WTC11 (cell line): ENCODE data around the gene CRY2.

ENCODE experiments used
- AFF4 ChIP-seq: sonication (generic); formaldehyde crosslinking; IDR thresholded peaks from 2 replicates; pipeline ENCODE4 v1.8.1; 2023; ENCODE audit warnings: mild to moderate bottlenecking, missing genetic modification reagents, borderline replicate concordance
- ATF3 ChIP-seq: sonication (generic); formaldehyde crosslinking; conservative IDR thresholded peaks from 2 replicates; pipeline ENCODE4 v1.8.1; 2022; ENCODE audit warnings: mild to moderate bottlenecking, missing genetic modification reagents
- ATF6 ChIP-seq: sonication (generic); formaldehyde crosslinking; IDR thresholded peaks from 2 replicates; pipeline ENCODE4 v1.8.1; 2023; ENCODE audit warnings: mild to moderate bottlenecking, missing genetic modification reagents
- CTCF ChIP-seq: fragments of 200-600 bp; IDR thresholded peaks from 2 replicates; pipeline ENCODE4 v1.8.0; 2022; ENCODE audit warnings: antibody characterized with exemption
- HMGA2 ChIP-seq: fragments of 250-450 bp; sonication (Bioruptor Pico); IDR thresholded peaks from 2 replicates; pipeline ENCODE4 v1.4.0; 2021; ENCODE audit warnings: mild to moderate bottlenecking, moderate library complexity
- JUN ChIP-seq: sonication (generic); formaldehyde crosslinking; IDR thresholded peaks from 2 replicates; pipeline ENCODE4 v1.8.0; 2023; ENCODE audit warnings: mild to moderate bottlenecking, missing genetic modification reagents
- SP1 ChIP-seq: sonication (generic); formaldehyde crosslinking; conservative IDR thresholded peaks from 2 replicates; pipeline ENCODE4 v1.8.1; 2022; ENCODE audit warnings: missing genetic modification reagents
- USF2 ChIP-seq: sonication (generic); formaldehyde crosslinking; IDR thresholded peaks from 2 replicates; pipeline ENCODE4 v1.8.1; 2023; ENCODE audit warnings: mild to moderate bottlenecking, missing genetic modification reagents, moderate library complexity
- ZBTB43 ChIP-seq: sonication (generic); formaldehyde crosslinking; IDR thresholded peaks from 2 replicates; pipeline ENCODE4 v1.8.1; 2023; ENCODE audit warnings: mild to moderate bottlenecking, missing genetic modification reagents
- ZNF263 ChIP-seq: sonication (generic); formaldehyde crosslinking; IDR thresholded peaks from 2 replicates; pipeline ENCODE4 v1.8.1; 2022; ENCODE audit warnings: low read depth, mild to moderate bottlenecking, moderate library complexity, missing genetic modification reagents

- TF ChIP-seq CTCF (no peak), USF2 (no peak), JUN (CRISPR knock-in tag) (no peak), HMGA2 (CRISPR knock-in tag) (no peak), ZNF263 (CRISPR knock-in tag) (peak; percentile 77; the same call in 1 of the 2 replicates), SP1 (CRISPR knock-in tag) (no peak), ATF6 (no peak), AFF4 (CRISPR knock-in tag) (no peak), ZBTB43 (CRISPR knock-in tag) (no peak), ATF3 (CRISPR knock-in tag) (no peak)
These were observed 5.4 kb downstream of the CRY2 start for GRCh38 chr11:45852712-45853101.
